Measurements from ENCODE around the gene ARHGAP42. TPM values are rescaled to one million over a fixed set of nuclear protein-coding genes. Genes with fewer than 3 reads are reported as not detected.

The ARHGAP42 gene
- total RNA-seq, 2 experiments from 2014 or later, result not detected

GRCh38 chr11:100942016-100942415, 254.9 kb downstream of the ARHGAP42 start:
- no peak for DNase-seq
- no peaks in the 10 kb centered on the region for H3K27me3 Mint-ChIP-seq
- H3K36me3 Mint-ChIP-seq, result no peaks in the 10 kb centered on the region
- no peaks in the 10 kb centered on the region for H3K4me1 Mint-ChIP-seq
- no peak overlapping the region for H3K27ac Mint-ChIP-seq
- no peaks in the 10 kb centered on the region for H3K9me3 Mint-ChIP-seq
- no peak for ATAC-seq (ENCODE audit: low read depth)
- no peak overlapping the region for H3K4me3 Mint-ChIP-seq
- POLR2A ChIA-PET, result no interaction called here

GRCh38 chr11:100948936-100949335, 261.8 kb downstream of the ARHGAP42 start:
- POLR2A ChIA-PET, result no interaction called here
- no peak for DNase-seq
- no peak overlapping the region for H3K4me3 Mint-ChIP-seq
- no peaks in the 10 kb centered on the region for H3K9me3 Mint-ChIP-seq
- H3K27me3 Mint-ChIP-seq, result no peaks in the 10 kb centered on the region
- no peak for ATAC-seq (ENCODE audit: low read depth)
- H3K36me3 Mint-ChIP-seq, result no peaks in the 10 kb centered on the region
- H3K4me1 Mint-ChIP-seq, result peaks cover 1% of the 10 kb centered on the region
- H3K27ac Mint-ChIP-seq, result no peak overlapping the region

GRCh38 chr11:100949443-100949842, 262.4 kb downstream of the ARHGAP42 start:
- no peak for DNase-seq
- Mint-ChIP-seq H3K36me3 (no peaks in the 10 kb centered on the region), H3K4me3 (no peak overlapping the region), H3K27ac (no peak overlapping the region), H3K9me3 (no peaks in the 10 kb centered on the region), H3K4me1 (peaks cover 1% of the 10 kb centered on the region), H3K27me3 (no peaks in the 10 kb centered on the region)
- POLR2A ChIA-PET, result no interaction called here
- ATAC-seq (ENCODE audit: low read depth), result no peak

GRCh38 chr11:100955318-100955717, 268.2 kb downstream of the ARHGAP42 start:
- Mint-ChIP-seq H3K4me1 (no peaks in the 10 kb centered on the region), H3K27ac (no peak overlapping the region), H3K9me3 (no peaks in the 10 kb centered on the region), H3K4me3 (no peak overlapping the region), H3K36me3 (no peaks in the 10 kb centered on the region), H3K27me3 (no peaks in the 10 kb centered on the region)
- POLR2A ChIA-PET, result no interaction called here
- ATAC-seq (ENCODE audit: low read depth) (no peak), DNase-seq (no peak)

- no peak overlapping the region for H3K4me3 Mint-ChIP-seq
- no peak for DNase-seq
- H3K27ac Mint-ChIP-seq, result no peak overlapping the region
- no peaks in the 10 kb centered on the region for H3K4me1 Mint-ChIP-seq
- no peaks in the 10 kb centered on the region for H3K9me3 Mint-ChIP-seq
- H3K36me3 Mint-ChIP-seq, result no peaks in the 10 kb centered on the region
- ATAC-seq (ENCODE audit: low read depth), result no peak
- POLR2A ChIA-PET, result no interaction called here
- no peaks in the 10 kb centered on the region for H3K27me3 Mint-ChIP-seq
These were observed 269.3 kb downstream of the ARHGAP42 start for GRCh38 chr11:100956351-100956750.

- H3K4me1 Mint-ChIP-seq, result no peaks in the 10 kb centered on the region
- POLR2A ChIA-PET, result no interaction called here
- no peak overlapping the region for H3K4me3 Mint-ChIP-seq
- no peaks in the 10 kb centered on the region for H3K36me3 Mint-ChIP-seq
- DNase-seq (no peak), ATAC-seq (ENCODE audit: low read depth) (no peak)
- H3K27me3 Mint-ChIP-seq, result no peaks in the 10 kb centered on the region
- no peak overlapping the region for H3K27ac Mint-ChIP-seq
- H3K9me3 Mint-ChIP-seq, result no peaks in the 10 kb centered on the region
These were observed 270.4 kb downstream of the ARHGAP42 start for GRCh38 chr11:100957499-100957898.

GRCh38 chr11:100961633-100962032, 274.5 kb downstream of the ARHGAP42 start:
- DNase-seq (no peak), ATAC-seq (ENCODE audit: low read depth) (no peak)
- POLR2A ChIA-PET, result no interaction called here
- Mint-ChIP-seq H3K27me3 (no peaks in the 10 kb centered on the region), H3K9me3 (no peaks in the 10 kb centered on the region), H3K36me3 (no peaks in the 10 kb centered on the region), H3K27ac (no peak overlapping the region), H3K4me3 (no peak overlapping the region), H3K4me1 (no peaks in the 10 kb centered on the region)

- Mint-ChIP-seq H3K9me3 (no peaks in the 10 kb centered on the region), H3K36me3 (no peaks in the 10 kb centered on the region), H3K27me3 (no peaks in the 10 kb centered on the region), H3K27ac (no peak overlapping the region), H3K4me1 (no peaks in the 10 kb centered on the region), H3K4me3 (no peak overlapping the region)
- POLR2A ChIA-PET, result no interaction called here
- DNase-seq, result no peak
- no peak for ATAC-seq (ENCODE audit: low read depth)
These were observed 276.3 kb downstream of the ARHGAP42 start for GRCh38 chr11:100963375-100963774.

GRCh38 chr11:100964435-100964834, 277.3 kb downstream of the ARHGAP42 start:
- DNase-seq, result no peak

GRCh38 chr11:100965346-100965745, 278.3 kb downstream of the ARHGAP42 start:
- peaks cover 3% of the 10 kb centered on the region for H3K9me3 Mint-ChIP-seq
- no peaks in the 10 kb centered on the region for H3K27me3 Mint-ChIP-seq
- ATAC-seq (ENCODE audit: low read depth), result no peak
- POLR2A ChIA-PET, result no interaction called here
- H3K27ac Mint-ChIP-seq, result no peak overlapping the region
- H3K4me1 Mint-ChIP-seq, result no peaks in the 10 kb centered on the region
- no peaks in the 10 kb centered on the region for H3K36me3 Mint-ChIP-seq
- no peak overlapping the region for H3K4me3 Mint-ChIP-seq
- DNase-seq, result no peak

More at GRCh38 chr11:100964435-100964834, 277.3 kb downstream of the ARHGAP42 start:
- H3K4me1 Mint-ChIP-seq, result no peaks in the 10 kb centered on the region
- POLR2A ChIA-PET, result no interaction called here
- ATAC-seq (ENCODE audit: low read depth), result no peak
- H3K4me3 Mint-ChIP-seq, result no peak overlapping the region
- H3K36me3 Mint-ChIP-seq, result no peaks in the 10 kb centered on the region
- H3K27ac Mint-ChIP-seq, result no peak overlapping the region
- H3K27me3 Mint-ChIP-seq, result no peaks in the 10 kb centered on the region
- peaks cover 2% of the 10 kb centered on the region for H3K9me3 Mint-ChIP-seq

- ATAC-seq (ENCODE audit: low read depth) (no peak), DNase-seq (no peak)
- no peak overlapping the region for H3K27ac Mint-ChIP-seq
- peaks cover 3% of the 10 kb centered on the region for H3K9me3 Mint-ChIP-seq
- H3K27me3 Mint-ChIP-seq, result no peaks in the 10 kb centered on the region
- no peaks in the 10 kb centered on the region for H3K36me3 Mint-ChIP-seq
- no peaks in the 10 kb centered on the region for H3K4me1 Mint-ChIP-seq
- POLR2A ChIA-PET, result no interaction called here
- H3K4me3 Mint-ChIP-seq, result no peak overlapping the region
These were observed 279.3 kb downstream of the ARHGAP42 start for GRCh38 chr11:100966366-100966765.

- Mint-ChIP-seq H3K4me3 (no peak overlapping the region), H3K4me1 (no peaks in the 10 kb centered on the region), H3K27ac (no peak overlapping the region), H3K36me3 (no peaks in the 10 kb centered on the region), H3K9me3 (peaks cover 4% of the 10 kb centered on the region), H3K27me3 (no peaks in the 10 kb centered on the region)
- POLR2A ChIA-PET, result no interaction called here
- ATAC-seq (ENCODE audit: low read depth) (no peak), DNase-seq (no peak)
These were observed 281.9 kb downstream of the ARHGAP42 start for GRCh38 chr11:100969008-100969407.

- no peak overlapping the region for H3K27ac Mint-ChIP-seq
These were observed 283.4 kb downstream of the ARHGAP42 start for GRCh38 chr11:100970283-100971164.

GRCh38 chr11:100972046-100972445, 285.0 kb downstream of the ARHGAP42 start:
- Mint-ChIP-seq H3K4me1 (no peaks in the 10 kb centered on the region), H3K4me3 (no peak overlapping the region), H3K36me3 (no peaks in the 10 kb centered on the region), H3K9me3 (peaks cover 4% of the 10 kb centered on the region), H3K27me3 (no peaks in the 10 kb centered on the region), H3K27ac (no peak overlapping the region)
- no peak for DNase-seq
- POLR2A ChIA-PET, result no interaction called here
- no peak for ATAC-seq (ENCODE audit: low read depth)

More at GRCh38 chr11:100970283-100971164, 283.4 kb downstream of the ARHGAP42 start:
- POLR2A ChIA-PET, result no interaction called here
- H3K4me1 Mint-ChIP-seq, result no peaks in the 10 kb centered on the region
- H3K4me3 Mint-ChIP-seq, result no peak overlapping the region
- DNase-seq, result no peak
- no peaks in the 10 kb centered on the region for H3K36me3 Mint-ChIP-seq
- H3K27me3 Mint-ChIP-seq, result no peaks in the 10 kb centered on the region
- no peak for ATAC-seq (ENCODE audit: low read depth)
- peaks cover 4% of the 10 kb centered on the region for H3K9me3 Mint-ChIP-seq
